ENCODE results near the gene PTK6. TPM values are rescaled to one million over a fixed set of nuclear protein-coding genes. Genes with fewer than 3 reads are reported as not detected.
"Not testable (repeated sequence)": the region's sequence is repeated elsewhere in the genome, so short reads cannot be mapped to it uniquely, and the experiment has no call there.

The PTK6 gene
- total RNA-seq, 2 experiments from 2014 or later: 0.35 to 0.38 TPM

DNA sequence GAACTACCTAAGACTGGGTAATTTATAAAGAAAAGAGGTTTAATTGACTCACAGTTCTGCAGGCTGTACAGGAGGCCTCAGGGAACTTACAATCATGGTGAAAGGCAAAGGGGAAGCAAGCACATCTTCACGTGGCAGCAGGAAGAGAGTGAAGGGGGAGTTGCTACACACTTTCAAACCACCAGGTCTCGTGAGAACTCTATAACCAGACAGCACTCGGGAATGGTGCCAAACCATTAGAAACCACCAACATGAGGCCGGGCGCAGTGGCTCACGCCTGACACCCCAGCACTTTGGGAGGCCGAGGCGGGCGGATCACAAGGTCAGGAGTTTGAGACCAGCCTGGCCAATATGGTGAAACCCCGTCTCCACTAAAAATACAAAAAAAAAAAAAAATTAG is 22.7 kb downstream of the PTK6 start:
- intact Hi-C loops (cut with micrococcal nuclease); H3K4me3 Mint-ChIP-seq; DNase-seq; H3K4me1 Mint-ChIP-seq (ENCODE audit: low read depth); H3K9me3 Mint-ChIP-seq; H3K27ac Mint-ChIP-seq; CTCF ChIA-PET; H3K36me3 Mint-ChIP-seq (ENCODE audit: low read depth): not testable (repeated sequence)
- H3K27me3 Mint-ChIP-seq (ENCODE audit: low read depth): peaks cover 23% of the 10 kb centered on the region

DNA sequence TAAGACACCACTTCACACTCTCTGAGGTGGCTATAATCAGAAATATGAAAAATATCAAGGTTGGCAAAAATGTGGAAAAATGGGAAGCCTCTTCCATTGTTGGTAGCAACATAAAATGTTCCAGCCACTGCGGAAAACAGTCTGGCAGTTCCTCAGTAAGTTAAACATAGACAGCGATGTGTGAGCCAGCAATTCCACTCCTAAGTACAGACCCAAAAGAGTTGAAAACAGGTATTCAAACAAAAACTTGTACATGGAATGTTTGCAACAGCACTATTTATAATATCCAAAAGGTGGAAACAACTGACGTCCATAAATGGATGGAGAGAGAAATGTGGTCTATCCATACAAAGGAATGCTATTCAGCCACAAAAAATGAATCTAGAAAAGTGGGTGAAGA is 24.0 kb downstream of the PTK6 start:
- intact Hi-C loops (cut with micrococcal nuclease): no loop called here
- peaks cover 2% of the 10 kb centered on the region for H3K9me3 Mint-ChIP-seq
- CTCF ChIA-PET: no interaction called here

DNA sequence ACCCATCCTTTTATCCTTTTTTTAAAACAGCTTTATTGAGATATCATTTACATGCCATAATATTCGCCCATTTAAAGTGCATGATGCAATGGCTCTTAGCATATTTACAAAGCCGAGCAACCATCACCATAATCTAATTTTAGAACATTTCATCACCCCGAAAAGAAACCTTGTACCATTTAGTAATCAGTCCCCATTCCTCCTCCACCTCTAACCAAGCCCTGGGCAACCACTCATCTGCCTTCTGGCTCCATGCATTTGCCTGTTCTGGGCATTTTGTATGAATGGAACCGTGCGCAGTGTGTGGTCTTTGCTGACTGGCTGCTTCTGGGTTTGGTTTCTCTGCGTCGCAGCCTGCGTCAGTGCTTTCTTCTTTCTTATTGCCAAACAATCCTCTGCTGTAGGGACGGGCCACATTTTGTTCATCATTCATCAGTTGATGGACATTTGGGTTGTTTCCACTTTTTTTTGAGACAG is 28.1 kb downstream of the PTK6 start:
- Mint-ChIP-seq H3K4me3 (no peak overlapping the region), H3K4me1 (ENCODE audit: low read depth) (no peaks in the 10 kb centered on the region), H3K9me3 (peaks cover 9% of the 10 kb centered on the region), H3K36me3 (ENCODE audit: low read depth) (no peaks in the 10 kb centered on the region), H3K27me3 (ENCODE audit: low read depth) (peaks cover 36% of the 10 kb centered on the region), H3K27ac (no peak overlapping the region)
- CTCF ChIA-PET: interaction anchor here (3.6 kb wide), 1 partner anchor 13 kb away, joined by 18 read pairs; no protein-coding TSS in a partner anchor
- intact Hi-C loops (cut with micrococcal nuclease): no loop called here
- DNase-seq: no peak

More for the DNA sequence above, 24.0 kb downstream of the PTK6 start:
- Mint-ChIP-seq H3K27ac (no peak overlapping the region), H3K27me3 (ENCODE audit: low read depth) (peaks cover 28% of the 10 kb centered on the region), H3K4me1 (ENCODE audit: low read depth) (no peaks in the 10 kb centered on the region), H3K36me3 (ENCODE audit: low read depth) (no peaks in the 10 kb centered on the region), H3K4me3 (no peak overlapping the region)
- no peak for DNase-seq

DNA sequence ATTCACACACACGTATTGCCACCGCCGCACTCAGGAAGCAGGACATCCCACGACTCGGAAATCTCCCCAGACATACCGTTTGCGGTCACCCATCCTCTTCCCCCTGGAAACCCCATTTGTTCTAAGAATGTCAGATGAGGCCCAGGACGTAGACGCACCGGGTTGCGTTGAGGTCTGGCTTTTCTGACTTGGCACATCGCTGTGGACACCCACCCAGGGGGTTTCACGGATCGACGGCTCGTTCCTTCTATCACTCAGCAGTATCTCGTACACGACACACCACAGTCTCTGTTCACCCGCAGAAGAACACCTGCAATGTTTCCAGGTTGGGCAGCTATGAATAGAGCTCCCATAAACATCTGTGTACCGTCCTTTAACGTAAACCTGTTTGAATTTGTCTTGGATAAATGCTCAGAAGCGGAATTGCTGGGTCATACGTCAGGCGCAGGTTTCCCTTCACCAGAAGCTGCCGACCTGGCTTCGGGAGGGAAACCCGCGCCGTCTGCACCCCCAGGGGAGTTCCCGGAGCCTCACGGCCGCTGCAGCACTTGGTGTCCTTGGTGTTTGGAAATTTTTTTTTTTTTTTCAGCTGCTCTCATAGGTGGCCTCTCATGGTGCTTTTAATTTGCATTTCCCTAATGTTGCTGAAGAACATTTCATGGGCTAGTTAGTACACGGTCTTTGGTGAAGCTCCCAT is 29.0 kb downstream of the PTK6 start:
- CTCF ChIA-PET: interaction anchor here (0.9 to 3.6 kb wide), 2 partner anchors 12 to 29 kb away, joined by 3 to 18 read pairs; partner anchors contain the start of gene PTK6
- Mint-ChIP-seq H3K9me3 (peaks cover 9% of the 10 kb centered on the region), H3K27ac (no peak overlapping the region), H3K4me1 (ENCODE audit: low read depth) (no peaks in the 10 kb centered on the region), H3K36me3 (ENCODE audit: low read depth) (no peaks in the 10 kb centered on the region), H3K27me3 (ENCODE audit: low read depth) (peaks cover 33% of the 10 kb centered on the region), H3K4me3 (no peak overlapping the region)
- intact Hi-C loops (cut with micrococcal nuclease): no loop called here
- no peak for DNase-seq

DNA sequence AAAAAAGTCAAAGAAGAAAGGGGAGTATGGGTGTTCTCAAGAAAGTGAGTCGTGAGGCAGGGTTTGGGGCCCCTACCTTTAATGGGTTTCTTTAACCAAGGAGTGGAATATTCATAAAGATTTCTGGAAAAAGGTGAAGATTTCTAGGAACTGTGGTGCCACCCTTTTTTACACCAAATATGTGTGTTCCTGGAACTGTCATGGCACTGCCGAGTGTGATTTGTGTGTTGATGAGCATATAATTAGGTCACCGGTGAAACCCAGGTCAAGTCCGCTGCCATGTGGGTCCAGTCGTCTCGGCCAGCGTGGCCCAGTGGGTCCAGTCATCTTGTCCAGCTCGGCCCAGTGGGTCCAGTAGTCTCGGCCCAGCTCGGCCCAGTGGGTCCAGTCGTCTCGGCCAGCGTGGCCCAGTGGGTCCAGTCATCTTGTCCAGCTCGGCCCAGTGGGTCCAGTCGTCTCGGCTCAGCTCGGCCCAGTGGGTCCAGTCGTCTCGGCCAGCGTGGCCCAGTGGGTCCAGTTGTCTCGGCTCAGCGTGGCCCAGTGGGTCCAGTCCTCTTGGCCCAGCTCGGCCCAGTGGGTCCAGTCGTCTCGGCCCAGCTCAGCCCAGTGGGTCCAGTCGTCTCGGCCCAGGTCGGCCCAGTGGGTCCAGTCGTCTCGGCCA is 30.0 kb downstream of the PTK6 start:
- H3K4me3 Mint-ChIP-seq: no peak overlapping the region
- CTCF ChIA-PET: interaction anchor here (0.9 to 3.6 kb wide), 2 partner anchors 11 to 30 kb away, joined by 3 to 18 read pairs; partner anchors contain the start of gene PTK6
- no peak overlapping the region for H3K27ac Mint-ChIP-seq
- H3K36me3 Mint-ChIP-seq (ENCODE audit: low read depth): no peaks in the 10 kb centered on the region
- no peak for DNase-seq
- peaks cover 9% of the 10 kb centered on the region for H3K9me3 Mint-ChIP-seq
- intact Hi-C loops (cut with micrococcal nuclease): no loop called here
- H3K4me1 Mint-ChIP-seq (ENCODE audit: low read depth): no peaks in the 10 kb centered on the region
- peaks cover 29% of the 10 kb centered on the region for H3K27me3 Mint-ChIP-seq (ENCODE audit: low read depth)

DNA sequence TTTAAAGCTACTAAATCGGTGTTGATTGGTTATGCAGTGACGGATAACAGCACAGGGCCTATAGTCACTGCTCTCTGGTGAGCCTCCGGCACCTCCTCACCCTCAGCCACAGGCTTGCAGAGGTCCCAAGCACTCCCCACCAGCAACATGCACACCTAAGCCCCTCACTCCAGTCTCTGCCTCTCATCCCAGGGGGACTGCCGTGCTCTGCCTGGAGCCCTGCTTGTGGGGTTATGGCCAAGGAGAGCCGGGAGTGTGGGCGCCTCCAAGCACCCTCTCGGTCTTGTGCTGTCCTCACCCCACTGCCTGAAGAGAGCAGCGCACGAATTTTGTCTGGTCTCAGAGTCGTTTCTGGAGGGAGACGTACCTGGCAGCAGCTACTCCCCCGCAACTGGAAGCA is 31.5 kb downstream of the PTK6 start:
- no peak for DNase-seq
- Mint-ChIP-seq H3K27ac (no peak overlapping the region), H3K36me3 (ENCODE audit: low read depth) (no peaks in the 10 kb centered on the region), H3K4me1 (ENCODE audit: low read depth) (no peaks in the 10 kb centered on the region), H3K4me3 (no peak overlapping the region), H3K9me3 (peaks cover 9% of the 10 kb centered on the region), H3K27me3 (ENCODE audit: low read depth) (peaks cover 30% of the 10 kb centered on the region)
- CTCF ChIA-PET: no interaction called here
- intact Hi-C loops (cut with micrococcal nuclease): no loop called here

DNA sequence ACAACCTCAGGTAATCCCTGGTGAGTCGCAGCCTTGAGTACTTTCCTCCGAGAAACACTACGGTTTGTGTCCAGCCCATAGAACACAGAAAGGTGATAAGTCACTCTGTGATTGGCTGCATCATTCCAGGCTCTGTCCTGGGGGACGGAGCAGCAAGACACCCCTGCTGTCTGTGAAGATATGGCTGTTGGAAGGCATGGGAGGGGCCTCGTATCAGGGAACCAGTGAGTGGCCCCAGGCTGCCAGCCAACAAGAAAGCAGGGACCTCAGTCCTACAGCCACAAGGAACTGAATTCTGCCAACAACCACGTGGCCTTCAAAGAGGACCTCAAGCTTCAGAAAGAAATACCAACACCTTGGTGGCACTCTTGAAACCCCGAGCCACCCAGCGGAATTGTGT is 31.9 kb downstream of the PTK6 start:
- DNase-seq: no peak
- Mint-ChIP-seq H3K27ac (no peak overlapping the region), H3K27me3 (ENCODE audit: low read depth) (peaks cover 28% of the 10 kb centered on the region), H3K9me3 (peaks cover 9% of the 10 kb centered on the region), H3K4me1 (ENCODE audit: low read depth) (no peaks in the 10 kb centered on the region), H3K4me3 (no peak overlapping the region), H3K36me3 (ENCODE audit: low read depth) (no peaks in the 10 kb centered on the region)
- CTCF ChIA-PET: no interaction called here
- intact Hi-C loops (cut with micrococcal nuclease): no loop called here

DNA sequence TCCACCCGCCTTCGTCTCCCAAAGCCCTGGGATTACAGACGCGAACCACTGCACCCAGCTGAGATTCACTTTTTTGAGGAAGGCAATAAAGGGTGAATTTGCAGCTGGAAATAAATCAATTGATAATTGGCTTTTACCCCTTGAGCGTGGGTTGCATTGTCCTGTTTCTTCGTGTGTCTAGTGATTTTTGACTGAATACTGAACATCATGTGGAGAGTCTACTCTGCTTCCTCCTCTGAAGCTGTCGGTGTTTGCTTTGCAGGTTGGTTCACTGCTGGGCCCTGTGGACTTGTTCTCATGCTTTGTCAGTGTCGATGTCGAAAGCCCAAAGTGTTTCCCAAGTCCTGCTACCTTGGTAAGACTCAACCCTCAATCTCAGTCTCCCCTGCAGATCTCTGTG is 32.5 kb downstream of the PTK6 start:
- H3K9me3 Mint-ChIP-seq: peaks cover 9% of the 10 kb centered on the region
- no peaks in the 10 kb centered on the region for H3K4me1 Mint-ChIP-seq (ENCODE audit: low read depth)
- H3K36me3 Mint-ChIP-seq (ENCODE audit: low read depth): no peaks in the 10 kb centered on the region
- H3K27me3 Mint-ChIP-seq (ENCODE audit: low read depth): peaks cover 24% of the 10 kb centered on the region
- no peak for DNase-seq
- H3K4me3 Mint-ChIP-seq: no peak overlapping the region
- CTCF ChIA-PET: no interaction called here
- intact Hi-C loops (cut with micrococcal nuclease): no loop called here
- no peak overlapping the region for H3K27ac Mint-ChIP-seq

DNA sequence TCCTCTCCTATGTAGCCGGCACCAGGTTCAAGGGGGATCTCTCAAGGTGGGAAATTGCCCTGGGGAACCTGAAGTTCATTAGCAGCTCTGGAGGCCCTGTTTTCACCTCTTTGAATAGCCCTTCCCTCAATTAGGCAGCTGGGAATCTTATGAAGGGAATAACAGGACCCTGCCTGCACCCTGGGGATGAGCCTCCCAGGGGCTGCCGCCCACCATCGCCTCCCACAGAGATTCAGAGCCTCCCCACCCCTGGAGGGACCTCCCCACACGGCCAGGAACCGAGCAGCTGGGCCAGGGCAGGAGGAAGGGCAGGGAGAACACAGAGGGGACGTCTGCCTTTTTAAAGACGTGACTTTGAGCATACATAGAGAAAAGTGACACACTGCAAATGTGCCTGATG is 33.7 kb downstream of the PTK6 start:
- CTCF ChIA-PET: interaction anchor here (0.6 to 0.7 kb wide), 2 partner anchors 40 to 290 kb away, joined by 3 to 7 read pairs; no protein-coding TSS in a partner anchor
- Mint-ChIP-seq H3K36me3 (ENCODE audit: low read depth) (no peaks in the 10 kb centered on the region), H3K27ac (no peak overlapping the region), H3K27me3 (ENCODE audit: low read depth) (peaks cover 18% of the 10 kb centered on the region), H3K9me3 (peaks cover 9% of the 10 kb centered on the region), H3K4me1 (ENCODE audit: low read depth) (no peaks in the 10 kb centered on the region), H3K4me3 (no peak overlapping the region)
- DNase-seq: no peak
- intact Hi-C loops (cut with micrococcal nuclease): no loop called here

DNA sequence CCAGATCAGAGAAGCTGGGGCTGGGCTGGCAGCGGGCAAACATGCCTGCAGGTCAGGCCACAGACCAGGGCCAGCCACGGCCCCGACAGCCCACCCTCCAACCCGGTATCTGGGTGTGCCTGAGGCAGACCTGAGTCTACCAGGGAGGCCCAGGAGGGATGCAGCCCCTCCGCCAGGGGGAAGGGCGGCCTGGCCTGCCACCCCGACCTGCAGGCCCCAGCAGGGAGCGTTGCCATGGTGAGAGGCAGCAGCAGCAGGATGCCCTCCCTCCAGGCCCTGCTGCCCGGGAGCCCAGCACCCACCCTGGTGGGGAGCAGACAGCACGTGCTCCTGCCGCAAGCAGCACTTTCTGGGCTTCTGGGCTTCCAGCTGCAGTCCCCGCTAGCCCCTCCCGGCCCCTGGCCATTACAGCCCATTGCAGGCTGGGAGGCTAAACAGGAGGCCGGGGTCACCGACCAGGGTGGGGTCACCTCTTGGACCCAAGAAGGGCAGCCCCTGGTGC is 34.5 kb downstream of the PTK6 start:
- no peak overlapping the region for H3K27ac Mint-ChIP-seq
- peaks cover 9% of the 10 kb centered on the region for H3K9me3 Mint-ChIP-seq
- H3K4me3 Mint-ChIP-seq: no peak overlapping the region
- peaks cover 1% of the 10 kb centered on the region for H3K4me1 Mint-ChIP-seq (ENCODE audit: low read depth)
- H3K36me3 Mint-ChIP-seq (ENCODE audit: low read depth): no peaks in the 10 kb centered on the region
- no peak for DNase-seq
- CTCF ChIA-PET: no interaction called here
- intact Hi-C loops (cut with micrococcal nuclease): no loop called here
- H3K27me3 Mint-ChIP-seq (ENCODE audit: low read depth): peaks cover 13% of the 10 kb centered on the region

DNA sequence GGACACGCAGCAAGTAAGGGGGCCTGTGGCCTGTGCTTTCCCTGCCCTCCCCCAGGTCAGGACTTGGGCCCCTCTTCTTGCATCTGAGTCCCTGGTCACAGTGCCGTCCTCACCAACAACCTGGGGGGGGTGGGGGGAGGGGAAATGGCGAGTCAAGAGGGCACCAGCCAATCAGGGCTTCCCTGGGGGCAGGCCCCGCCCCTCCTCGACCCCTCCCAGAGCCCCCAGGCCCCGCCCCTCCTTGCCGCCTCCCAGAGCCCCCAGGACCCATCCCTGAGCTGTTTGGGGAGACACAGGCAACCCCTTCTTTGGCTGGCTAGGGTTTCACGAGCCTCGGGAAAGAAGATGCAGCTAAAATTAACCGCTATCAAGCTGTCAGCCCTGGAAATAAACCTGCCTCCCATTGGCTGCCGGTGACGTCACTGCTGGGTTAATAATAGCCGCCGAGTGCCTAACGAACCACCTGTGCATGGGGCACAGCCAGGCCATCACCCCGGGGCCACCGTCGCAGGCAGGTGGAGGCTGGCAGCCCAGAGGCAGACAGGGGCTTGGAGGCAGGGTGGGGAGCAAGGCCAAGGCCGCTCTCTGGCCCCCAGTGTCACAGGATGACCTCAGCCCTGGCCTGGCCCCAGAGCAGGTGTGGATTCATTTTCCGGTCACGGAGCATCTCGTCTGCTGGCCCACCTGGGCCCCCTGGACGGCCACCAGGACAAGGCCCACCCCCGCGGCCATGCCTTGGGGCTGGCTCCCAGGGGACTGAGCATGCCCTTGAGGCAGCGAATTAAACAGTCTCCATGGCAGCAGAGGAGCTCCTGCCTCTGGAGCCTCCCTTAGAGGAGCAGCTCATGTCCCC is 35.1 kb downstream of the PTK6 start:
- H3K27ac Mint-ChIP-seq: no peak overlapping the region
- peaks cover 15% of the 10 kb centered on the region for H3K27me3 Mint-ChIP-seq (ENCODE audit: low read depth)
- DNase-seq: no peak
- no peaks in the 10 kb centered on the region for H3K36me3 Mint-ChIP-seq (ENCODE audit: low read depth)
- intact Hi-C loops (cut with micrococcal nuclease): no loop called here
- CTCF ChIA-PET: no interaction called here
- no peak overlapping the region for H3K4me3 Mint-ChIP-seq
- peaks cover 1% of the 10 kb centered on the region for H3K4me1 Mint-ChIP-seq (ENCODE audit: low read depth)
- H3K9me3 Mint-ChIP-seq: peaks cover 9% of the 10 kb centered on the region

Measured in activated naive CD4-positive, alpha-beta T cell treated with anti-CD3 and anti-CD28 coated beads for 36 hours (primary cell).